WTC11 (cell line): Measurements from ENCODE around the gene CROCC. TPM values are rescaled to one million over a fixed set of nuclear protein-coding genes. Genes with fewer than 3 reads are reported as not detected.
"Not testable (repeated sequence)": the region's sequence is repeated elsewhere in the genome, so short reads cannot be mapped to it uniquely, and the experiment has no call there.

Experiments
- ATAC-seq: fragments of 200-7000 bp; cut with Tn5 transposase; 2 replicates; pipeline ENCODE4 v1.10.0; 2021; ENCODE audit warnings: mild to moderate bottlenecking, moderate library complexity
- CTCF ChIA-PET: fragments of 300-600 bp; sonication (Branson Sonifier 250); formaldehyde crosslinking; loops from one replicate; lab custom pipeline; 2021; ENCODE audit warnings: antibody characterized with exemption; lab: Charles Lee
- POLR2A ChIA-PET: fragments of 350-600 bp; sonication (Branson Sonifier 250); formaldehyde crosslinking; loops from one replicate; lab custom pipeline; 2021; ENCODE audit warnings: antibody characterized with exemption; lab: Charles Lee
- DNase-seq: peaks from one replicate; pipeline ENCODE4 v3.0.0; 2021; ENCODE audit warnings: low spot score
- H3K27ac Mint-ChIP-seq: 2 replicates; pipeline ENCODE4 v1.8.0; 2021; ENCODE audit warnings: mixed read lengths
- H3K27me3 Mint-ChIP-seq: 2 replicates; pipeline ENCODE4 v1.8.0; 2021; ENCODE audit warnings: low read depth, mild to moderate bottlenecking, moderate library complexity, mixed read lengths
- H3K36me3 Mint-ChIP-seq: 2 replicates; pipeline ENCODE4 v1.8.0; 2021; ENCODE audit warnings: mixed read lengths
- H3K4me1 Mint-ChIP-seq: 2 replicates; pipeline ENCODE4 v1.8.0; 2022; ENCODE audit warnings: mixed read lengths
- H3K4me3 Mint-ChIP-seq: 2 replicates; pipeline ENCODE4 v1.8.0; 2021; ENCODE audit warnings: mild to moderate bottlenecking, moderate library complexity, mixed read lengths
- H3K9me3 Mint-ChIP-seq: 2 replicates; pipeline ENCODE4 v1.8.0; 2021; ENCODE audit warnings: mixed read lengths
- CBFB ChIP-seq: sonication (generic); formaldehyde crosslinking; IDR thresholded peaks from 2 replicates; pipeline ENCODE4 v1.8.1; 2022; ENCODE audit warnings: mild to moderate bottlenecking, low read depth, missing genetic modification reagents
- GABPB1 ChIP-seq: sonication (generic); formaldehyde crosslinking; IDR thresholded peaks from 2 replicates; pipeline ENCODE4 v1.8.1; 2023; ENCODE audit warnings: mild to moderate bottlenecking, missing genetic modification reagents
- GTF2I ChIP-seq: fragments of 250-450 bp; sonication (Bioruptor Pico); conservative IDR thresholded peaks from 2 replicates; pipeline ENCODE4 v1.4.0; 2021; ENCODE audit warnings: mild to moderate bottlenecking
- NFYB ChIP-seq: sonication (generic); formaldehyde crosslinking; conservative IDR thresholded peaks from 2 replicates; pipeline ENCODE4 v1.8.0; 2022; ENCODE audit warnings: low read depth, missing genetic modification reagents
- SOX15 ChIP-seq: fragments of 250-450 bp; sonication (Bioruptor Pico); IDR thresholded peaks from 2 replicates; pipeline ENCODE4 v1.9.0; 2021; ENCODE audit warnings: mild to moderate bottlenecking
- SP1 ChIP-seq: sonication (generic); formaldehyde crosslinking; conservative IDR thresholded peaks from 2 replicates; pipeline ENCODE4 v1.8.1; 2022; ENCODE audit warnings: missing genetic modification reagents
- ZBTB21 ChIP-seq: sonication (generic); formaldehyde crosslinking; IDR thresholded peaks from 2 replicates; pipeline ENCODE4 v1.8.1; 2023; ENCODE audit warnings: mild to moderate bottlenecking, missing genetic modification reagents, borderline replicate concordance
- ZNF263 ChIP-seq: sonication (generic); formaldehyde crosslinking; IDR thresholded peaks from 2 replicates; pipeline ENCODE4 v1.8.1; 2022; ENCODE audit warnings: low read depth, mild to moderate bottlenecking, moderate library complexity, missing genetic modification reagents
- ZNF416 ChIP-seq: fragments of 250-450 bp; sonication (Bioruptor Pico); IDR thresholded peaks from 2 replicates; pipeline ENCODE4 v1.9.0; 2021; ENCODE audit warnings: mild to moderate bottlenecking, inconsistent platforms
- total RNA-seq: library from RNA; stranded (reverse); gene quantifications from 3 replicates; pipeline ENCODE4 v1.2.3, GENCODE V29; 2021
- TF ChIP-seq, protein P1 (sequence below): sonication (generic); formaldehyde crosslinking; IDR thresholded peaks from 2 replicates; pipeline ENCODE4 v1.8.0; 2022; ENCODE audit warnings: mild to moderate bottlenecking, missing genetic modification reagents
- TF ChIP-seq, protein P2 (sequence below): sonication (generic); formaldehyde crosslinking; conservative IDR thresholded peaks from 2 replicates; pipeline ENCODE4 v1.8.1; 2023; ENCODE audit warnings: mild to moderate bottlenecking, low read depth, missing genetic modification reagents, moderate library complexity
- TF ChIP-seq, protein P3 (sequence below): sonication (generic); formaldehyde crosslinking; IDR thresholded peaks from 2 replicates; pipeline ENCODE4 v1.8.0; 2023; ENCODE audit warnings: missing genetic modification reagents, mild to moderate bottlenecking, borderline replicate concordance
- TF ChIP-seq, protein P4 (sequence below): sonication (generic); formaldehyde crosslinking; IDR thresholded peaks from 2 replicates; pipeline ENCODE4 v1.8.1; 2022; ENCODE audit warnings: mild to moderate bottlenecking, moderate library complexity, missing genetic modification reagents
- TF ChIP-seq, protein P5 (sequence below): sonication (generic); formaldehyde crosslinking; IDR thresholded peaks from 2 replicates; pipeline ENCODE4 v1.8.1; 2022; ENCODE audit warnings: missing genetic modification reagents, borderline replicate concordance
- TF ChIP-seq, protein P6 (sequence below): fragments of 250-450 bp; sonication (Bioruptor Pico); IDR thresholded peaks from 2 replicates; pipeline ENCODE4 v1.8.0; 2021; ENCODE audit warnings: mild to moderate bottlenecking

Gene CROCC
- total RNA-seq, 1 experiment from 2014 or later, result 75.6 TPM

DNA sequence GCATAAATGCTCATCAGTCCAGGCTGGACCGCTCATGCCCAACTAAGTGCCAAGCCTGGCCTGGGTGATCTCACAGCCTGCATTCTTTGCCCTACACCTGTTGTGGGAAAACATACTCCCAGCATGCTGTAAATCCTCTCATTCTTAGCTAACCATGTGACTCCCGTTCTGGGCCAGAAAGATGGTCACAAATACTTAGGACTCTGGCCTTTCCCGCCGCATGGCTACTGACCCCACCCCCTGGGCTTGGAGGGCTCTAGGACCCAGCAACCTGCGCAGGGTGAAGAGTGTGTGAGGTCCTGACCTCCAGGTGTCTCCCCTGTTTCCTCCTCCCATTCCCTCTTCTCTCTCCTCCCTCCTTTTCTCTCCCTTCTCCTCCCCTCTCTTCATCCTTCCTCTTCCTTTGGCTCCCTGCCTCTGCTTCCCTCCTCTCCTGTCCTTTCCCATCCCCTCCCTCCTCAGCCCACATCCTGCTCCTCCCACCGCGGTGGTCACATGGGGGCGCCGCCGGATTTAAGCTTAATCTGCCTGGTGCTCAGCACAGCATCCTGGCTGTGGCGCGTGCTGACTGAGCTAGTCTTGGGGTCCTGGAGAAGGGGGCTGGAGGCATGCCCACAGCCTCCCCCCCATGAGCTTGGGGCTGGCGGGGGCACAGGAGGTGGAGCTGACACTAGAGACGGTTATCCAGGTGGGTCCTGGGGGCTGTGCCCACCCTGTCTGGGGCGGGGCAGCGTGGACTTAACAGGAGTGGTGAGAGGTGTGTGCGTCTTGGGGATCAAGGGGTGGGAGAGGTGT is at the start of gene CROCC (continued):
- TF ChIP-seq ZNF416 (CRISPR knock-in tag), result no peak
- TF ChIP-seq, protein P1, sequence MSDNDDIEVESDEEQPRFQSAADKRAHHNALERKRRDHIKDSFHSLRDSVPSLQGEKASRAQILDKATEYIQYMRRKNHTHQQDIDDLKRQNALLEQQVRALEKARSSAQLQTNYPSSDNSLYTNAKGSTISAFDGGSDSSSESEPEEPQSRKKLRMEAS (CRISPR knock-in tag), result peak; percentile 82
- TF ChIP-seq NFYB (CRISPR knock-in tag), result no peak
- TF ChIP-seq GABPB1 (CRISPR knock-in tag), result no peak
- TF ChIP-seq, protein P2, sequence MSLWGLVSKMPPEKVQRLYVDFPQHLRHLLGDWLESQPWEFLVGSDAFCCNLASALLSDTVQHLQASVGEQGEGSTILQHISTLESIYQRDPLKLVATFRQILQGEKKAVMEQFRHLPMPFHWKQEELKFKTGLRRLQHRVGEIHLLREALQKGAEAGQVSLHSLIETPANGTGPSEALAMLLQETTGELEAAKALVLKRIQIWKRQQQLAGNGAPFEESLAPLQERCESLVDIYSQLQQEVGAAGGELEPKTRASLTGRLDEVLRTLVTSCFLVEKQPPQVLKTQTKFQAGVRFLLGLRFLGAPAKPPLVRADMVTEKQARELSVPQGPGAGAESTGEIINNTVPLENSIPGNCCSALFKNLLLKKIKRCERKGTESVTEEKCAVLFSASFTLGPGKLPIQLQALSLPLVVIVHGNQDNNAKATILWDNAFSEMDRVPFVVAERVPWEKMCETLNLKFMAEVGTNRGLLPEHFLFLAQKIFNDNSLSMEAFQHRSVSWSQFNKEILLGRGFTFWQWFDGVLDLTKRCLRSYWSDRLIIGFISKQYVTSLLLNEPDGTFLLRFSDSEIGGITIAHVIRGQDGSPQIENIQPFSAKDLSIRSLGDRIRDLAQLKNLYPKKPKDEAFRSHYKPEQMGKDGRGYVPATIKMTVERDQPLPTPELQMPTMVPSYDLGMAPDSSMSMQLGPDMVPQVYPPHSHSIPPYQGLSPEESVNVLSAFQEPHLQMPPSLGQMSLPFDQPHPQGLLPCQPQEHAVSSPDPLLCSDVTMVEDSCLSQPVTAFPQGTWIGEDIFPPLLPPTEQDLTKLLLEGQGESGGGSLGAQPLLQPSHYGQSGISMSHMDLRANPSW (CRISPR knock-in tag), result no peak
- peak; percentile 84; the same call in 1 of the 2 replicates for TF ChIP-seq ZNF263 (CRISPR knock-in tag)
- peak; percentile 56; the same call in 1 of the 2 replicates for TF ChIP-seq ZBTB21 (CRISPR knock-in tag)
- TF ChIP-seq SP1, result peak; percentile 82
- TF ChIP-seq, protein P3, sequence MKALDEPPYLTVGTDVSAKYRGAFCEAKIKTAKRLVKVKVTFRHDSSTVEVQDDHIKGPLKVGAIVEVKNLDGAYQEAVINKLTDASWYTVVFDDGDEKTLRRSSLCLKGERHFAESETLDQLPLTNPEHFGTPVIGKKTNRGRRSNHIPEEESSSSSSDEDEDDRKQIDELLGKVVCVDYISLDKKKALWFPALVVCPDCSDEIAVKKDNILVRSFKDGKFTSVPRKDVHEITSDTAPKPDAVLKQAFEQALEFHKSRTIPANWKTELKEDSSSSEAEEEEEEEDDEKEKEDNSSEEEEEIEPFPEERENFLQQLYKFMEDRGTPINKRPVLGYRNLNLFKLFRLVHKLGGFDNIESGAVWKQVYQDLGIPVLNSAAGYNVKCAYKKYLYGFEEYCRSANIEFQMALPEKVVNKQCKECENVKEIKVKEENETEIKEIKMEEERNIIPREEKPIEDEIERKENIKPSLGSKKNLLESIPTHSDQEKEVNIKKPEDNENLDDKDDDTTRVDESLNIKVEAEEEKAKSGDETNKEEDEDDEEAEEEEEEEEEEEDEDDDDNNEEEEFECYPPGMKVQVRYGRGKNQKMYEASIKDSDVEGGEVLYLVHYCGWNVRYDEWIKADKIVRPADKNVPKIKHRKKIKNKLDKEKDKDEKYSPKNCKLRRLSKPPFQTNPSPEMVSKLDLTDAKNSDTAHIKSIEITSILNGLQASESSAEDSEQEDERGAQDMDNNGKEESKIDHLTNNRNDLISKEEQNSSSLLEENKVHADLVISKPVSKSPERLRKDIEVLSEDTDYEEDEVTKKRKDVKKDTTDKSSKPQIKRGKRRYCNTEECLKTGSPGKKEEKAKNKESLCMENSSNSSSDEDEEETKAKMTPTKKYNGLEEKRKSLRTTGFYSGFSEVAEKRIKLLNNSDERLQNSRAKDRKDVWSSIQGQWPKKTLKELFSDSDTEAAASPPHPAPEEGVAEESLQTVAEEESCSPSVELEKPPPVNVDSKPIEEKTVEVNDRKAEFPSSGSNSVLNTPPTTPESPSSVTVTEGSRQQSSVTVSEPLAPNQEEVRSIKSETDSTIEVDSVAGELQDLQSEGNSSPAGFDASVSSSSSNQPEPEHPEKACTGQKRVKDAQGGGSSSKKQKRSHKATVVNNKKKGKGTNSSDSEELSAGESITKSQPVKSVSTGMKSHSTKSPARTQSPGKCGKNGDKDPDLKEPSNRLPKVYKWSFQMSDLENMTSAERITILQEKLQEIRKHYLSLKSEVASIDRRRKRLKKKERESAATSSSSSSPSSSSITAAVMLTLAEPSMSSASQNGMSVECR (CRISPR knock-in tag), result no peak
- TF ChIP-seq GTF2I (CRISPR knock-in tag), result no peak
- TF ChIP-seq, protein P4, sequence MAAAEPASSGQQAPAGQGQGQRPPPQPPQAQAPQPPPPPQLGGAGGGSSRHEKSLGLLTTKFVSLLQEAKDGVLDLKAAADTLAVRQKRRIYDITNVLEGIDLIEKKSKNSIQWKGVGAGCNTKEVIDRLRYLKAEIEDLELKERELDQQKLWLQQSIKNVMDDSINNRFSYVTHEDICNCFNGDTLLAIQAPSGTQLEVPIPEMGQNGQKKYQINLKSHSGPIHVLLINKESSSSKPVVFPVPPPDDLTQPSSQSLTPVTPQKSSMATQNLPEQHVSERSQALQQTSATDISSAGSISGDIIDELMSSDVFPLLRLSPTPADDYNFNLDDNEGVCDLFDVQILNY, result peak; percentile 59; the same call in 1 of the 2 replicates
- TF ChIP-seq SOX15 (CRISPR knock-in tag), result no peak
- TF ChIP-seq, protein P5, sequence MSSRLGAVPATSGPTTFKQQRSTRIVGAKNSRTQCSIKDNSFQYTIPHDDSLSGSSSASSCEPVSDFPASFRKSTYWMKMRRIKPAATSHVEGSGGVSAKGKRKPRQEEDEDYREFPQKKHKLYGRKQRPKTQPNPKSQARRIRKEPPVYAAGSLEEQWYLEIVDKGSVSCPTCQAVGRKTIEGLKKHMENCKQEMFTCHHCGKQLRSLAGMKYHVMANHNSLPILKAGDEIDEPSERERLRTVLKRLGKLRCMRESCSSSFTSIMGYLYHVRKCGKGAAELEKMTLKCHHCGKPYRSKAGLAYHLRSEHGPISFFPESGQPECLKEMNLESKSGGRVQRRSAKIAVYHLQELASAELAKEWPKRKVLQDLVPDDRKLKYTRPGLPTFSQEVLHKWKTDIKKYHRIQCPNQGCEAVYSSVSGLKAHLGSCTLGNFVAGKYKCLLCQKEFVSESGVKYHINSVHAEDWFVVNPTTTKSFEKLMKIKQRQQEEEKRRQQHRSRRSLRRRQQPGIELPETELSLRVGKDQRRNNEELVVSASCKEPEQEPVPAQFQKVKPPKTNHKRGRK (CRISPR knock-in tag), result no peak
- no peak for TF ChIP-seq CBFB
- TF ChIP-seq, protein P6, sequence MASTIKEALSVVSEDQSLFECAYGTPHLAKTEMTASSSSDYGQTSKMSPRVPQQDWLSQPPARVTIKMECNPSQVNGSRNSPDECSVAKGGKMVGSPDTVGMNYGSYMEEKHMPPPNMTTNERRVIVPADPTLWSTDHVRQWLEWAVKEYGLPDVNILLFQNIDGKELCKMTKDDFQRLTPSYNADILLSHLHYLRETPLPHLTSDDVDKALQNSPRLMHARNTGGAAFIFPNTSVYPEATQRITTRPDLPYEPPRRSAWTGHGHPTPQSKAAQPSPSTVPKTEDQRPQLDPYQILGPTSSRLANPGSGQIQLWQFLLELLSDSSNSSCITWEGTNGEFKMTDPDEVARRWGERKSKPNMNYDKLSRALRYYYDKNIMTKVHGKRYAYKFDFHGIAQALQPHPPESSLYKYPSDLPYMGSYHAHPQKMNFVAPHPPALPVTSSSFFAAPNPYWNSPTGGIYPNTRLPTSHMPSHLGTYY, result no peak
- TF ChIP-seq, all 79 proteins: peak for 15

DNA sequence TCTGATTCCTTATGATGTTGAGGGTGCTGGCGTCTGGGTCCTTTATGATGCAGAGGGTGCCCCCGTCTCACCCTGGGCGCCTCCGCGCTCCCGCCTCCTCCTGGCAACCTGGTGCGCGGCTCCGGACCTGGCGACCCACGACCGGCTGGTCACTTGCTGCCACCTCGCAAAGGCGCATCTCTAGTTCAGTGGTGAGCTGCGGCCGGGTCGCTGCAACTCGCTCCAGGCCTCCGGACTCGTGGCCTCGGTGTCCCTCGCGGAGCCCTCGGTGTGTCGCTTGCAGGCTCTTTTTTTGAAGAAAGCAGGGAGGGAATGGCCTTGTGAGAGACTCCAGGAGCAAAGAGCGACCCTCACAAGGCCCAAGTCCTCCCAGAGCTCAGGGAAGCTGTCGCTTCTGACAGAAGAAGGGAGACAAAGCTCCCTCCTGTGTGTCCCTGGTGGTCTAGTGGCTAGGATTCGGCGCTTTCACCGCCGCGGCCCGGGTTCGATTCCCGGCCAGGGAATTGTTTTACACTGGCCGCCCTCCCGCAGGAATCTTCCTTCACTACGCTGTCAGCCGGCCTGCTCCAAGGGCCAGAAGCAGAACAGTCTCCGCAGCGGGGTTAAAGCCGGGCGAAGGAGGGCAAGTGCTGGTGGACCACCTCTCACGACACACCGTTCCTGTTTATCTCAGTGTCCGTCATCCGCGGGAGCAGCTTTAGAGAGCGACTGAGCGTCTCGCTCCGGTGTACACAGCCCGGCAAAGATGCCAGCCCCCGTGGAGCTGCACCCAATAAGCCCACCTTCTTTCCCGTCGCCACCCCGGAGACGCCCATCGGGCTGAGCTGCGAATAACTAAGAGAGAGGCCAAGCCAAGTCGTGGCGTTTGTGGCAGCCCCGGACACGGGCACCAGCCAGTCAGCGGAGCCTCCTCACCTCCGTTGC is 49.3 kb upstream of the CROCC start:
- Mint-ChIP-seq H3K27ac (peak overlapping the region; percentile 96), H3K4me3 (peak overlapping the region; percentile 93), H3K4me1 (peaks cover 29% of the 10 kb centered on the region), H3K27me3 (peaks cover 43% of the 10 kb centered on the region)
- ATAC-seq, result peak; percentile 98
- peak; percentile 92 for DNase-seq
- CTCF ChIA-PET, result interaction anchor here (1.1 kb wide), 1 partner anchor 252 kb away, joined by 3 read pairs; no protein-coding TSS in a partner anchor
- POLR2A ChIA-PET, H3K36me3 Mint-ChIP-seq, H3K9me3 Mint-ChIP-seq: not testable (repeated sequence)
